HG02943 (cell line): Measurements from ENCODE around the gene NTRK1.

Source experiments
- ATAC-seq: cut with Tn5 transposase; IDR thresholded peaks from one replicate; pipeline ENCODE4 v1.9.1; 2021; ENCODE audit warnings: mild to moderate bottlenecking, low read depth, moderate library complexity; ENCODE audit not compliant: unreplicated experiment

Gene NTRK1

DNA sequence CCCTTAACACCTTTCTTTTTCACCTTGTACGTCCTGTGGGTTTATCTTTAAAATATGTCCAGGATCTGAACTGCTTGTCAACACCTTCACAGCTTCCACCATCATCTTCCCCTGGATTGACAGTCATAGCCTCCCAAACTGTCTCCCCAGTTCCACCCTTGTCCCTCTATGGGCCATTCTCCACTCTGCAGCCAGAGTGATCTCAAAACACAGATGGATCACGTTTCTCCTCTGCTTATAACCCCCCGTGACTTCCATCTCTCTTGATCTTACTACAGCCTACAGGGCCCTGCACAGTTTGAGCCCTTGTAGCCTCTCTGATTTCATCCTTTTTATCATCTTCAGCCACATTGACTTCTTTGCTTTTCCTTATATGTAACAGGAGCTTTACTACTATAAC lies 6.0 kb upstream of the NTRK1 start:
- no peak for ATAC-seq

- no peak for ATAC-seq
Measured at GRCh38 chr1:156856282-156856785, 4.3 kb upstream of the NTRK1 start.

GRCh38 chr1:156857532-156857931 lies 3.1 kb upstream of the NTRK1 start:
- ATAC-seq = no peak

GRCh38 chr1:156858555-156858956 lies 2.1 kb upstream of the NTRK1 start:
- no peak for ATAC-seq

GRCh38 chr1:156858959-156859522 lies 1.6 kb upstream of the NTRK1 start, which contains the start of gene INSRR:
TSS of gene INSRR (minus strand) at chr1:156859117. CDS start at chr1:156858621, 496 bp downstream.
- ATAC-seq = no peak

- no peak for ATAC-seq
Measured at GRCh38 chr1:156859523-156860112, 1.0 kb upstream of the NTRK1 start.

- ATAC-seq = no peak
Measured at GRCh38 chr1:156860113-156860627, 495 bp upstream of the NTRK1 start.

- ATAC-seq = no peak
Measured at GRCh38 chr1:156862584-156862983, 1.9 kb downstream of the NTRK1 start.

GRCh38 chr1:156862997-156863599 lies 2.4 kb downstream of the NTRK1 start:
- ATAC-seq = no peak

DNA sequence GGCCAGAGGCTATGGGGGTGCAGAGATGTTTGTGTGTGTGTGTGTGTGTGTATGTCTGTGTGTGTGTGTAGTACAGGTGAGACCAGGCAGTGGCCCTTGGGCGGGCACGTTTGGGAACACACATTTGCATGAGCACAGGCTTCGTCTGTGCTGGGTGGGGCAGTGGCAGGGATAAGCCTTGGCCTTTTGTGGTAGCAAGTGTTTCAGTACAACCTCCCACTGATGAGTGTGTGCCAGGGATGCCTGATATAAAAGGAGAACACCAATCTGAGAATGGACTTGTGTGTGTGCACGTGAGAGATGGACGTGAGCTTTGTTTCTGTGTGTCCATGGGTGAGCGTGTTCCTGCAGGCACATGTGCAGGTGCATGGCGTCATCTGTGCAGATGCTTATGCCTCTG lies 3.0 kb downstream of the NTRK1 start:
- ATAC-seq = no peak

- ATAC-seq = no peak
Measured at GRCh38 chr1:156864796-156865195, 4.1 kb downstream of the NTRK1 start.

- ATAC-seq = no peak
Measured at GRCh38 chr1:156865258-156865657, 4.6 kb downstream of the NTRK1 start.

- ATAC-seq = no peak
Measured at GRCh38 chr1:156865865-156866248, 5.2 kb downstream of the NTRK1 start.

DNA sequence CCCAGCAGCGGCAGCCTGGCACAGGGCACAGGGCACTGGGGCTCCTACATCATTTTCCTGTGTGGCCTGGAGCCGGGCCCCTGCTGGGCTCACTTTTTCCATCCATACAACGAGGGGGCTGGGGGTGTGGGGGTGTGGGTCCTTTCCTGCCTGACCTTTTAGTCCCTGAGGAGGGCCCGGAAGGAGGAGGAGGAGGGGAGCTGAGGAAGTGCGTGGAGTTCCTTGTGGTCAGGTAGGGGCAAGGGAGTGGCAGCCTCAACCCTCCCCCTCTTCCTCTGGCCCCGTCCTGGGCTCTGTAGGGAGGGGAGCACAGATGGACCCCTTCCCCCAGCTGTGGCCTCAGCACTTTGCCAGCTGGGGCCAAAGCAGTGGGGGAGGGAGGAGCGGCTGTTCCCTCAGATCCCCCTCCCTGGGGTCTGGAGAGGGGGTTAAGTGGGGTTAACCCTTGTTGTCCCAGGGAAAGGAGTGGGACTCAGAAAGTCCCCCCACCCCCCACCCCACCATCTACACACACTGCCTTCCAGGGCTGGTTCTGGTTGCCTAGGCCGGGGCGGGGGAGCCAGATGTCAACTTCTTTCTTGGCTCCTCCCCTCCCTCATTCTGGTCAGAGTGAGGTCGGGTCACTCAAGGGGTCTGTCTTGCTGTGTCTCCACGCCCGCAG lies 5.7 kb downstream of the NTRK1 start:
- no peak for ATAC-seq

GRCh38 chr1:156868341-156868740 lies 7.7 kb downstream of the NTRK1 start:
- ATAC-seq = no peak

GRCh38 chr1:156869455-156869854 lies 8.8 kb downstream of the NTRK1 start:
- no peak for ATAC-seq

- ATAC-seq = no peak
Measured at GRCh38 chr1:156873659-156874058, 13.0 kb downstream of the NTRK1 start.

DNA sequence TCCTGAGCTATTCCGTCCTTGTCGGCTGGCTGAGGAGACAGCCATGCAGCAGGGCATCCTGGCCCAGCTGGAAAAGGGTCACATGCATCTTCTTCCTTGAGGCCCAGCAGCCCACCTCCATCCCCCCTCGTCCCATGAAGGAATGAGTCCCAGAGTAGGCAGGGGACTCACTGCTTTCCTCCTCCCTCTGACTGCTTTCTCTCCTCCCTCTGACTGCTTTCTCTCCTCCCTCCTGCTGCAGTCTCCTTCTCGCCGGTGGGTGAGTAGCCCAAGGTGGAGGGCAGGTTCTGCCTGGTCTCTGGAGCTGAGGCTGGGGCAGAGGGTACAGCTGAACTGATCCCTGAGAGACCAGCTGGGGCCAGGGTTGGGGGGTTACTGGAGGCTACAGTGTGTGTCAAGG lies 13.5 kb downstream of the NTRK1 start:
- no peak for ATAC-seq

- no peak for ATAC-seq
Measured at GRCh38 chr1:156874572-156875340, 14.1 kb downstream of the NTRK1 start.

- ATAC-seq = no peak
Measured at GRCh38 chr1:156875341-156875615, 14.6 kb downstream of the NTRK1 start.

DNA sequence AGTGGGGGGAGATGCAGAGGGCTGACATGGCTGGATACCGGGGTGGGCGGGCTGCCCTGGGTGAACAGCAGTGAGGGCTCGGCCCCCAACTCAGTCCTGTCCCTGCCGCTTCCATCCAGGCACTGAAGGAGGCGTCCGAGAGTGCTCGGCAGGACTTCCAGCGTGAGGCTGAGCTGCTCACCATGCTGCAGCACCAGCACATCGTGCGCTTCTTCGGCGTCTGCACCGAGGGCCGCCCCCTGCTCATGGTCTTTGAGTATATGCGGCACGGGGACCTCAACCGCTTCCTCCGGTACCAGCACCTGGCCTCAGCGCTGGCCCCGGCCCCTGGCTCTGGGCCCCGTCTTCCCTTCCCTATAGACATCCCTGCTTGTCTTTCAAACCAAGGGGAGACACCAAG lies 15.6 kb downstream of the NTRK1 start:
- no peak for ATAC-seq
